ENCODE results near the gene AP1B1. TPM values are rescaled to one million over a fixed set of nuclear protein-coding genes. Genes with fewer than 3 reads are reported as not detected.

AP1B1 gene
- total RNA-seq, 1 experiment from 2014 or later, result 77.9 TPM

DNA sequence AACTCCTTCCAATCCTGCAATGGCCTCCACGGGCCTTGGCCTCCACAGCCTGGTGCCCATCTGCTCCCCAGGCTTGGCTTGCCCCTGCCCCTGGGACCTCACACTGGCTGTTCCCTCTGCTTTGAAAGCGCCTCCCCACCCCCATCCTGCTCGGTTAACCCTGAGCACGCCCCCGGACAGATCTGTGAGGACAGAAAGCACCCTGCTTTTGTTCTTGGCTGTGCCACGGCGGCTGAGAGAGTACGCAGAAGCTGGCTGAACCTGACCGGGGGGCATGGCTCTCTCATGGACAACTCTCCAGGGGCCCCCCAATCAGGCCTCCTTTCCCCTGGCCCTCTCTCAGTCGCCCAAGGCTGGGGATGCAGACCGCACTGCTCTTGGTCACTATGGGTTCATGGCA lies 52.7 kb downstream of the AP1B1 start (continued):
- TF ChIP-seq, protein P1, sequence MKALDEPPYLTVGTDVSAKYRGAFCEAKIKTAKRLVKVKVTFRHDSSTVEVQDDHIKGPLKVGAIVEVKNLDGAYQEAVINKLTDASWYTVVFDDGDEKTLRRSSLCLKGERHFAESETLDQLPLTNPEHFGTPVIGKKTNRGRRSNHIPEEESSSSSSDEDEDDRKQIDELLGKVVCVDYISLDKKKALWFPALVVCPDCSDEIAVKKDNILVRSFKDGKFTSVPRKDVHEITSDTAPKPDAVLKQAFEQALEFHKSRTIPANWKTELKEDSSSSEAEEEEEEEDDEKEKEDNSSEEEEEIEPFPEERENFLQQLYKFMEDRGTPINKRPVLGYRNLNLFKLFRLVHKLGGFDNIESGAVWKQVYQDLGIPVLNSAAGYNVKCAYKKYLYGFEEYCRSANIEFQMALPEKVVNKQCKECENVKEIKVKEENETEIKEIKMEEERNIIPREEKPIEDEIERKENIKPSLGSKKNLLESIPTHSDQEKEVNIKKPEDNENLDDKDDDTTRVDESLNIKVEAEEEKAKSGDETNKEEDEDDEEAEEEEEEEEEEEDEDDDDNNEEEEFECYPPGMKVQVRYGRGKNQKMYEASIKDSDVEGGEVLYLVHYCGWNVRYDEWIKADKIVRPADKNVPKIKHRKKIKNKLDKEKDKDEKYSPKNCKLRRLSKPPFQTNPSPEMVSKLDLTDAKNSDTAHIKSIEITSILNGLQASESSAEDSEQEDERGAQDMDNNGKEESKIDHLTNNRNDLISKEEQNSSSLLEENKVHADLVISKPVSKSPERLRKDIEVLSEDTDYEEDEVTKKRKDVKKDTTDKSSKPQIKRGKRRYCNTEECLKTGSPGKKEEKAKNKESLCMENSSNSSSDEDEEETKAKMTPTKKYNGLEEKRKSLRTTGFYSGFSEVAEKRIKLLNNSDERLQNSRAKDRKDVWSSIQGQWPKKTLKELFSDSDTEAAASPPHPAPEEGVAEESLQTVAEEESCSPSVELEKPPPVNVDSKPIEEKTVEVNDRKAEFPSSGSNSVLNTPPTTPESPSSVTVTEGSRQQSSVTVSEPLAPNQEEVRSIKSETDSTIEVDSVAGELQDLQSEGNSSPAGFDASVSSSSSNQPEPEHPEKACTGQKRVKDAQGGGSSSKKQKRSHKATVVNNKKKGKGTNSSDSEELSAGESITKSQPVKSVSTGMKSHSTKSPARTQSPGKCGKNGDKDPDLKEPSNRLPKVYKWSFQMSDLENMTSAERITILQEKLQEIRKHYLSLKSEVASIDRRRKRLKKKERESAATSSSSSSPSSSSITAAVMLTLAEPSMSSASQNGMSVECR (CRISPR knock-in tag; IDR thresholded peaks at IDR 0.05; ENCODE audit: borderline replicate concordance), result no peak
- TF ChIP-seq FOXK1 (CRISPR knock-in tag; IDR thresholded peaks at IDR 0.05) (no peak), NR3C1 (CRISPR knock-in tag; conservative IDR thresholded peaks at IDR 0.05; ENCODE audit: low read depth) (no peak), MYBL2 (CRISPR knock-in tag; IDR thresholded peaks at IDR 0.05) (no peak), CREB1 (CRISPR knock-in tag; IDR thresholded peaks at IDR 0.05) (no peak), ZBTB21 (CRISPR knock-in tag; IDR thresholded peaks at IDR 0.05; ENCODE audit: borderline replicate concordance) (no peak)
- TF ChIP-seq, protein P2, sequence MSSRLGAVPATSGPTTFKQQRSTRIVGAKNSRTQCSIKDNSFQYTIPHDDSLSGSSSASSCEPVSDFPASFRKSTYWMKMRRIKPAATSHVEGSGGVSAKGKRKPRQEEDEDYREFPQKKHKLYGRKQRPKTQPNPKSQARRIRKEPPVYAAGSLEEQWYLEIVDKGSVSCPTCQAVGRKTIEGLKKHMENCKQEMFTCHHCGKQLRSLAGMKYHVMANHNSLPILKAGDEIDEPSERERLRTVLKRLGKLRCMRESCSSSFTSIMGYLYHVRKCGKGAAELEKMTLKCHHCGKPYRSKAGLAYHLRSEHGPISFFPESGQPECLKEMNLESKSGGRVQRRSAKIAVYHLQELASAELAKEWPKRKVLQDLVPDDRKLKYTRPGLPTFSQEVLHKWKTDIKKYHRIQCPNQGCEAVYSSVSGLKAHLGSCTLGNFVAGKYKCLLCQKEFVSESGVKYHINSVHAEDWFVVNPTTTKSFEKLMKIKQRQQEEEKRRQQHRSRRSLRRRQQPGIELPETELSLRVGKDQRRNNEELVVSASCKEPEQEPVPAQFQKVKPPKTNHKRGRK (CRISPR knock-in tag; IDR thresholded peaks at IDR 0.05; ENCODE audit: borderline replicate concordance), result no peak
- TF ChIP-seq, protein P3, sequence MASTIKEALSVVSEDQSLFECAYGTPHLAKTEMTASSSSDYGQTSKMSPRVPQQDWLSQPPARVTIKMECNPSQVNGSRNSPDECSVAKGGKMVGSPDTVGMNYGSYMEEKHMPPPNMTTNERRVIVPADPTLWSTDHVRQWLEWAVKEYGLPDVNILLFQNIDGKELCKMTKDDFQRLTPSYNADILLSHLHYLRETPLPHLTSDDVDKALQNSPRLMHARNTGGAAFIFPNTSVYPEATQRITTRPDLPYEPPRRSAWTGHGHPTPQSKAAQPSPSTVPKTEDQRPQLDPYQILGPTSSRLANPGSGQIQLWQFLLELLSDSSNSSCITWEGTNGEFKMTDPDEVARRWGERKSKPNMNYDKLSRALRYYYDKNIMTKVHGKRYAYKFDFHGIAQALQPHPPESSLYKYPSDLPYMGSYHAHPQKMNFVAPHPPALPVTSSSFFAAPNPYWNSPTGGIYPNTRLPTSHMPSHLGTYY (CRISPR knock-in tag; IDR thresholded peaks at IDR 0.05), result no peak

DNA sequence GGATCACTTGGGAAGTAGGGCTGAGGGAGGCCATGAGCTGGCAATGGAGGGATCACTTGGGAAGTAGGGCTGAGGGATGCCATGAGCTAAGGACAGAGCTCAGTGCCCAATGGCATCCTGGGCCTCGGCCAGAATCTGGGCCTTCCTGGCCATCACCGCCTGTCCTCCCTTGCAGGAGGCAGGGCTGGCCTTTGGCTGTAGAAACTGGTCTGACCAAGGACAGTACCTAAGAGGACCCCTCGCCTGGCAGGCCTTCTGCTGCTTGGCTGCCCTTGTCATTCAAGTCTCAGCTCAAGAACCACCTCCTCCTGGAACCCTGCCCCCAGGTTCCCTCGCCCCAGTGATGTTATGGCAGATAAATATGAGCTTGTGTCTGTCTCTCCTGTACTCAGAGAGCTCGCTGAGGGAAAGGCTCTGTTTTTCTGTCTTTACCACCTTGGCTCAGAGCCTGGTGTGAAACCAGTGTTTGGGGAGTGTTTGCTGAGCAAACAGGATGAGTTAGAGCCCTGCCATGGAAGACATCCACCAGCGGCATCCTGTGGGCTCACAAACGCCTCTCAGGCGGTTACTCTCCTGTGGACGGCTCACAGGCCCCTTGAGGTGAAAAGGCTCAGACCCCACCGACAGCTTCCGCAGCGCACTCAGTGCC lies 53.5 kb downstream of the AP1B1 start:
- TF ChIP-seq ESRRA (CRISPR knock-in tag; IDR thresholded peaks at IDR 0.05; ENCODE audit: borderline replicate concordance), result no peak
- CTCF ChIA-PET, result no interaction called here
- no peaks in the 10 kb centered on the region for H3K27me3 Mint-ChIP-seq (ENCODE audit: low read depth)
- H3K4me3 Mint-ChIP-seq, result no peak overlapping the region
- no peak for DNase-seq (ENCODE audit: low spot score)
- H3K36me3 Mint-ChIP-seq, result peaks cover 33% of the 10 kb centered on the region; the same call in 1 of the 2 replicates
- no peaks in the 10 kb centered on the region for H3K9me3 Mint-ChIP-seq
- no peak overlapping the region for H3K27ac Mint-ChIP-seq
- no peaks in the 10 kb centered on the region for H3K4me1 Mint-ChIP-seq
- POLR2A ChIA-PET, result interaction anchor here (0.5 kb wide), 1 partner anchor 600 kb away, joined by 4 read pairs; no protein-coding TSS in a partner anchor
- ATAC-seq, result no peak

DNA sequence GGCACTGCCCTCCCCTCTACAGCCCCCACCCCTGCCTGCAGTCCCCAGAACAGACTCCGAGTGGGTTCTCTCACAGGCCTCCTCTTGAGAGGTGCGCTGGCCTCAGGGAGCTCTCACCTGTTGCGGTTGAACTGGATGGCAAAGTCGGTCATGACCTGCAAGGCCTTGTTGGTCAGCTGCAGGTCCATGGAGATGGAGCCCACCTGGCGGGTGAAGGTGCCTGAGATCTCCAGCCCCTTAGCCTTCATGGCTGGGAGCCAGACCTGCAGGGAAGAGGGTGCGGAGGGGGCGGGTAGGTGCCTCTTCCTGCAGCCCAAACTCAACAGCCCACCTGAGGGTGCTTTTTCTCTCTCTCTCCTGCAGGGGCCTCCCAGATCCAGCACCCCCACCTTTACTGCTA lies 54.2 kb downstream of the AP1B1 start:
- H3K27me3 Mint-ChIP-seq (ENCODE audit: low read depth), result no peaks in the 10 kb centered on the region
- no peaks in the 10 kb centered on the region for H3K4me1 Mint-ChIP-seq
- H3K4me3 Mint-ChIP-seq, result no peak overlapping the region
- H3K36me3 Mint-ChIP-seq, result peaks cover 32% of the 10 kb centered on the region; the same call in 1 of the 2 replicates
- CTCF ChIA-PET, result no interaction called here
- no peak for DNase-seq (ENCODE audit: low spot score)
- POLR2A ChIA-PET, result interaction anchor here (0.5 kb wide), 1 partner anchor 600 kb away, joined by 4 read pairs; no protein-coding TSS in a partner anchor
- ATAC-seq, result no peak
- H3K9me3 Mint-ChIP-seq, result no peaks in the 10 kb centered on the region
- TF ChIP-seq FOXP1 (CRISPR knock-in tag; IDR thresholded peaks at IDR 0.05; ENCODE audit: borderline replicate concordance) (no peak), TCF7 (CRISPR knock-in tag; IDR thresholded peaks at IDR 0.05; ENCODE audit: low read depth) (no peak), ETV6 (CRISPR knock-in tag; IDR thresholded peaks at IDR 0.05) (no peak), ESRRA (CRISPR knock-in tag; IDR thresholded peaks at IDR 0.05; ENCODE audit: borderline replicate concordance) (no peak), NR3C1 (CRISPR knock-in tag; conservative IDR thresholded peaks at IDR 0.05; ENCODE audit: low read depth) (no peak), AFF4 (CRISPR knock-in tag; IDR thresholded peaks at IDR 0.05; ENCODE audit: borderline replicate concordance) (no peak)
- TF ChIP-seq, protein P4, sequence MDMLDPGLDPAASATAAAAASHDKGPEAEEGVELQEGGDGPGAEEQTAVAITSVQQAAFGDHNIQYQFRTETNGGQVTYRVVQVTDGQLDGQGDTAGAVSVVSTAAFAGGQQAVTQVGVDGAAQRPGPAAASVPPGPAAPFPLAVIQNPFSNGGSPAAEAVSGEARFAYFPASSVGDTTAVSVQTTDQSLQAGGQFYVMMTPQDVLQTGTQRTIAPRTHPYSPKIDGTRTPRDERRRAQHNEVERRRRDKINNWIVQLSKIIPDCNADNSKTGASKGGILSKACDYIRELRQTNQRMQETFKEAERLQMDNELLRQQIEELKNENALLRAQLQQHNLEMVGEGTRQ (CRISPR knock-in tag; IDR thresholded peaks at IDR 0.05), result no peak
- H3K27ac Mint-ChIP-seq, result no peak overlapping the region
